IMR-90 (cell line): ENCODE data around the gene PTTG1IP2. TPM values are rescaled to one million over a fixed set of nuclear protein-coding genes. Genes with fewer than 3 reads are reported as not detected.
A peak's percentile ranks its signal among the peaks of the same experiment; 100 is the strongest.
"Not testable (repeated sequence)": the region's sequence is repeated elsewhere in the genome, so short reads cannot be mapped to it uniquely, and the experiment has no call there.

Source experiments
- ATAC-seq: fragments of 200-7000 bp; cut with Tn5 transposase; 2 replicates; pipeline ENCODE4 v1.9.1; 2020; ENCODE audit warnings: low read depth, mild to moderate bottlenecking, moderate library complexity
- BruUV-seq: library from RNA; stranded (reverse); fragments of 400-500 nt; replicated peaks from 2 replicates; lab custom pipeline; 2021; lab: Mats Ljungman, UMichigan
- CTCF ChIA-PET: fragments of 300-600 bp; formaldehyde crosslinking; extraction: SDS; loops from one replicate; lab custom pipeline; 2021; ENCODE audit warnings: antibody characterized with exemption; lab: Yijun Ruan, JAX
- POLR2A ChIA-PET: fragments of 300-600 bp; sonication (Branson Sonifier 250); formaldehyde crosslinking; loops from one replicate; lab custom pipeline; 2022; ENCODE audit warnings: antibody characterized with exemption; ENCODE audit not compliant: unreplicated experiment; lab: Charles Lee
- DNase-seq: peaks from one replicate; pipeline ENCODE4 v3.0.0; 2013
- H2AFZ ChIP-seq: replicated peaks from 2 replicates; pipeline ENCODE3; 2013; ENCODE audit warnings: low read length, mild to moderate bottlenecking; ENCODE audit not compliant: poor library complexity
- H2AK5ac ChIP-seq: 2 replicates; pipeline ENCODE4 v1.6.1; 2013; ENCODE audit warnings: low read depth, low read length, inconsistent platforms
- H2AK9ac ChIP-seq: replicated peaks from 2 replicates; pipeline ENCODE3; 2013; ENCODE audit warnings: mild to moderate bottlenecking, low read depth, low read length, moderate library complexity; ENCODE audit not compliant: poor library complexity
- H2BK120ac ChIP-seq: 2 replicates; pipeline ENCODE4 v1.6.1; 2013; ENCODE audit warnings: low read depth, low read length, inconsistent platforms
- H2BK15ac ChIP-seq: 3 replicates; pipeline ENCODE4 v1.6.1; 2013; ENCODE audit warnings: low read depth, low read length, inconsistent platforms
- H2BK20ac ChIP-seq: 2 replicates; pipeline ENCODE4 v1.6.1; 2013; ENCODE audit warnings: low read depth, mild to moderate bottlenecking, inconsistent platforms, low read length, moderate library complexity
- H2BK5ac ChIP-seq: 2 replicates; pipeline ENCODE4 v1.6.1; 2013; ENCODE audit warnings: mild to moderate bottlenecking, low read depth, low read length, inconsistent platforms; ENCODE audit not compliant: poor library complexity, severe bottlenecking
- H3K14ac ChIP-seq: replicated peaks from 2 replicates; pipeline ENCODE4 v1.6.1; 2013; ENCODE audit warnings: low read depth, low read length, inconsistent platforms
- H3K18ac ChIP-seq: 2 replicates; pipeline ENCODE4 v1.6.1; 2013; ENCODE audit warnings: low read depth, low read length, control low read depth
- H3K23ac ChIP-seq: 2 replicates; pipeline ENCODE4 v1.6.1; 2013; ENCODE audit warnings: low read depth, low read length, inconsistent platforms
- H3K27ac ChIP-seq: 2 replicates; pipeline ENCODE4 v1.5.1; 2013; ENCODE audit warnings: mild to moderate bottlenecking, control low read depth, low read length; ENCODE audit not compliant: insufficient read depth
- H3K27me3 ChIP-seq: 2 replicates; pipeline ENCODE4 v1.6.1; 2013; ENCODE audit warnings: low read length; ENCODE audit not compliant: control insufficient read depth, insufficient read depth
- H3K36me3 ChIP-seq: 2 replicates; pipeline ENCODE4 v1.6.1; 2013; ENCODE audit warnings: low read length, mixed read lengths; ENCODE audit not compliant: control insufficient read depth, insufficient read depth
- H3K4ac ChIP-seq: 2 replicates; pipeline ENCODE4 v1.6.1; 2013; ENCODE audit warnings: low read depth, low read length, inconsistent platforms
- H3K4me1 ChIP-seq: 2 replicates; pipeline ENCODE4 v1.6.1; 2013; ENCODE audit warnings: low read length, mixed read lengths; ENCODE audit not compliant: control insufficient read depth, insufficient read depth
- H3K4me2 ChIP-seq: 2 replicates; pipeline ENCODE4 v1.6.1; 2013; ENCODE audit warnings: low read depth, mild to moderate bottlenecking, control low read depth, low read length, moderate library complexity
- H3K4me3 ChIP-seq: 2 replicates; pipeline ENCODE4 v1.5.1; 2013; ENCODE audit warnings: low read depth, mild to moderate bottlenecking, control low read depth, low read length, moderate library complexity; ENCODE audit not compliant: insufficient read depth
- H3K56ac ChIP-seq: 2 replicates; pipeline ENCODE4 v1.6.1; 2013; ENCODE audit warnings: low read length, inconsistent platforms; ENCODE audit not compliant: insufficient read depth; ENCODE audit errors: extremely low read depth
- H3K79me1 ChIP-seq, 2 experiments: 2 replicates each; pipeline ENCODE4 v1.6.1; 2013; ENCODE audit warnings: low read length in 2 of 2, inconsistent platforms in 1 of 2, low read depth in 1 of 2
- H3K9ac ChIP-seq: 2 replicates; pipeline ENCODE4 v1.6.1; 2013; ENCODE audit warnings: low read depth, low read length, control low read depth
- H3K9me1 ChIP-seq: 2 replicates; pipeline ENCODE4 v1.6.1; 2013; ENCODE audit warnings: low read length, inconsistent platforms; ENCODE audit not compliant: insufficient read depth
- H3K9me3 ChIP-seq: 2 replicates; pipeline ENCODE4 v1.6.1; 2013; ENCODE audit warnings: low read length; ENCODE audit not compliant: control insufficient read depth, insufficient read depth
- H4K20me1 ChIP-seq: 2 replicates; pipeline ENCODE4 v1.6.1; 2013; ENCODE audit warnings: low read length, inconsistent platforms; ENCODE audit not compliant: insufficient read depth
- H4K5ac ChIP-seq: 2 replicates; pipeline ENCODE4 v1.6.1; 2013; ENCODE audit warnings: mild to moderate bottlenecking, low read depth, low read length, control low read depth
- H4K8ac ChIP-seq, 2 experiments: 2 replicates each; pipeline ENCODE4 v1.6.1; 2013; ENCODE audit warnings: low read depth in 2 of 2, low read length in 2 of 2, control low read depth in 1 of 2, inconsistent platforms in 1 of 2
- H4K91ac ChIP-seq: 2 replicates; pipeline ENCODE4 v1.6.1; 2013; ENCODE audit warnings: low read depth, low read length, inconsistent platforms; ENCODE audit not compliant: insufficient read depth
- WGBS, 2 experiments: methylation state at CpG; one replicate each; pipeline versions ENCODE4 v1.1.5 to v1.1.7; 2013; ENCODE audit warnings: missing lambda C conversion rate in 2 of 2; ENCODE audit not compliant: insufficient read length in 1 of 2; ENCODE audit errors: extremely low coverage in 2 of 2; 5-methylcytosine and 5-hydroxymethylcytosine counted together
- dilution Hi-C: fragments of 300-500 bp; cut with HindIII; formaldehyde crosslinking; loops from one replicate; pipeline ENCODE4 v1.14.3; 2018; ENCODE audit warnings: low sequenced_read_pairs; ENCODE audit not compliant: unreplicated experiment
- in situ Hi-C: fragments of 300-500 bp; cut with MboI; formaldehyde crosslinking; loops from 3 replicates; pipeline ENCODE4 v1.14.3; 2019; ENCODE audit warnings: low sequenced_read_pairs, inconsistent platforms, mixed read lengths
- intact Hi-C: fragments of 100-400 bp; cut with micrococcal nuclease; formaldehyde crosslinking; loops from 2 replicates; pipeline ENCODE4 v1.10.0; 2022
- polyA plus RNA-seq, 3 experiments: library from polyadenylated mRNA; depleted of rRNA; stranded (reverse); fragments of >200 nt; gene quantifications; 2 replicates each; pipeline ENCODE4 v1.2.3, GENCODE V29; 2012; ENCODE audit warnings: low replicate concordance in 1 of 3
- total RNA-seq: library from RNA; depleted of rRNA; stranded (reverse); fragments of >200 nt; gene quantifications from 2 replicates; pipeline ENCODE4 v1.2.3, GENCODE V29; 2012

The PTTG1IP2 gene
- total and polyA plus RNA-seq, 2 of the 4 experiments (the other 2 are of a cell fraction): not detected

GRCh38 chr7:90463151-90463628 lies 6.2 kb upstream of the PTTG1IP2 start:
- 100% methylated on average over 2 of the region's 4 CpGs; no CpG with 5 or more reads in 1 of the 2 experiments for WGBS, 2 experiments

More at GRCh38 chr7:90463151-90463628, 6.2 kb upstream of the PTTG1IP2 start:
- DNase-seq, H2BK15ac ChIP-seq, H4K20me1 ChIP-seq, H3K9me1 ChIP-seq, H4K91ac ChIP-seq, H3K4me1 ChIP-seq, H2BK120ac ChIP-seq, H3K9me3 ChIP-seq, H3K56ac ChIP-seq, H3K14ac ChIP-seq, BruUV-seq, H3K4ac ChIP-seq, in situ Hi-C loops, H2AK5ac ChIP-seq, H3K27me3 ChIP-seq, CTCF ChIA-PET, H2BK5ac ChIP-seq, H3K9ac ChIP-seq, intact Hi-C loops, ATAC-seq, POLR2A ChIA-PET, H3K27ac ChIP-seq, H3K36me3 ChIP-seq, dilution Hi-C loops, H3K23ac ChIP-seq, H3K79me1 ChIP-seq, H2AK9ac ChIP-seq, H3K18ac ChIP-seq, H2BK20ac ChIP-seq: not testable (repeated sequence)
- 0 out of 4 replicates have a peak overlapping the region, but pooled peaks of 1 of the 2 experiments have one; percentile 56 for H4K8ac ChIP-seq
- 0 out of 2 replicates have a peak overlapping the region, but pooled peaks have one; percentile 26 for H4K5ac ChIP-seq
- H3K4me3 ChIP-seq: peak overlapping the region; percentile 28; the same call in 1 of the 2 replicates
- H3K4me2 ChIP-seq: peak overlapping the region; percentile 54; the same call in 1 of the 2 replicates
- peak overlapping the region; percentile 48 for H2AFZ ChIP-seq
